A673 (cell line): ENCODE measurements around the gene ST3GAL6.

ENCODE experiments used
- EZH2 ChIP-seq: fragments of 200-600 bp; sonication (generic); IDR thresholded peaks from 2 replicates; pipeline ENCODE4 v1.6.1; 2017; ENCODE audit warnings: borderline replicate concordance, low read depth, mild to moderate bottlenecking, mixed read lengths, antibody characterized with exemption, low read length; ENCODE audit not compliant: poor library complexity, severe bottlenecking
- TF ChIP-seq, protein P1 (sequence below): fragments of 300-800, 200-600 bp; sonication (generic); conservative IDR thresholded peaks from 2 replicates; pipeline ENCODE4 v1.5.1; 2017; ENCODE audit warnings: low read depth, mild to moderate bottlenecking, antibody characterized with exemption, low read length, moderate library complexity, mixed read lengths

DNA sequence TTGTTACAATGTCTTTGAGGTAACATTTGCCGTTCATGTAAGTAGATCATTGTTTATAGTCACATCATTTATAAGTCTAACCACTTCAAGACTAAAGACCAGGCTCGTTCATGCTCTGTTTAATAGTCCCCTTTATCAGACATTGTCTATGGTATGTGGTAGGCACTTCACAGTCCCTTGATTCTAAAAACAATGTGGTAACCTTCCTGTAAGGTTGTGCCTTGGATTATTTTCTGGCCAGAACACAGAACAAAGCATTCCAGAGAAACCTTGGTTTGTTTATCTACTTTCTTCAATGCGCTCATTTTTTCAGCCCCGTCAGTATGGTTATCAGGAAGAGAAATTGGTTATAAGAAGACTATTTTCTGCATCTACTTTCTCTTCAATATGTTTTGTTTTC is 16.3 kb upstream of the ST3GAL6 start:
- TF ChIP-seq, protein P1, sequence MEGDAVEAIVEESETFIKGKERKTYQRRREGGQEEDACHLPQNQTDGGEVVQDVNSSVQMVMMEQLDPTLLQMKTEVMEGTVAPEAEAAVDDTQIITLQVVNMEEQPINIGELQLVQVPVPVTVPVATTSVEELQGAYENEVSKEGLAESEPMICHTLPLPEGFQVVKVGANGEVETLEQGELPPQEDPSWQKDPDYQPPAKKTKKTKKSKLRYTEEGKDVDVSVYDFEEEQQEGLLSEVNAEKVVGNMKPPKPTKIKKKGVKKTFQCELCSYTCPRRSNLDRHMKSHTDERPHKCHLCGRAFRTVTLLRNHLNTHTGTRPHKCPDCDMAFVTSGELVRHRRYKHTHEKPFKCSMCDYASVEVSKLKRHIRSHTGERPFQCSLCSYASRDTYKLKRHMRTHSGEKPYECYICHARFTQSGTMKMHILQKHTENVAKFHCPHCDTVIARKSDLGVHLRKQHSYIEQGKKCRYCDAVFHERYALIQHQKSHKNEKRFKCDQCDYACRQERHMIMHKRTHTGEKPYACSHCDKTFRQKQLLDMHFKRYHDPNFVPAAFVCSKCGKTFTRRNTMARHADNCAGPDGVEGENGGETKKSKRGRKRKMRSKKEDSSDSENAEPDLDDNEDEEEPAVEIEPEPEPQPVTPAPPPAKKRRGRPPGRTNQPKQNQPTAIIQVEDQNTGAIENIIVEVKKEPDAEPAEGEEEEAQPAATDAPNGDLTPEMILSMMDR = no peak
- TF ChIP-seq EZH2 = no peak
